ENCODE measurements around the gene TSPO2. TPM values are rescaled to one million over a fixed set of nuclear protein-coding genes. Genes with fewer than 3 reads are reported as not detected.

Gene TSPO2
- total RNA-seq, 2 donors from 2014 or later = not detected

DNA sequence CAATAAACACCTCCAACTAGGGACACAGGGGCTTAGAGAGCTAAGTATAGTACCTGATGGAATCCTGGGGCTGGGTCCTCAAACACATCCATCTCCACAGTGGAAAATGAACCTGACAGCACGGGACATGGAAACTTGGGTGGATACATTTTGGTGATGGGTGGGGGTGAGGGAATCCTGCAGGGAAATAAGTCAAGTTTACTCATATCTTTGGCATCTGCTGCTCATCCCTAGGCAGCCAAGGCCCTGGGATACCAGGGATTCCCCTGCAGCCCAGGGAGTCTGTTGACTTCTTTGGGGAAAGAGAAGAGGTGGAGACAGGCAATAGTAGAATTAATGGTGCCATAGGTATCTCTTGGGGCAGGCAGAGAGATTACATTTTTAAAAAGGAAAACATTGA lies 17.3 kb downstream of the TSPO2 start:
- H3K27ac ChIP-seq = no peak overlapping the region
- H3K27me3 ChIP-seq = no peaks in the 10 kb centered on the region
- H3K4me1 ChIP-seq = peaks cover 5% of the 10 kb centered on the region
- no peaks in the 10 kb centered on the region for H3K36me3 ChIP-seq
- H3K4me3 ChIP-seq = no peak overlapping the region
- TF ChIP-seq, protein P1, sequence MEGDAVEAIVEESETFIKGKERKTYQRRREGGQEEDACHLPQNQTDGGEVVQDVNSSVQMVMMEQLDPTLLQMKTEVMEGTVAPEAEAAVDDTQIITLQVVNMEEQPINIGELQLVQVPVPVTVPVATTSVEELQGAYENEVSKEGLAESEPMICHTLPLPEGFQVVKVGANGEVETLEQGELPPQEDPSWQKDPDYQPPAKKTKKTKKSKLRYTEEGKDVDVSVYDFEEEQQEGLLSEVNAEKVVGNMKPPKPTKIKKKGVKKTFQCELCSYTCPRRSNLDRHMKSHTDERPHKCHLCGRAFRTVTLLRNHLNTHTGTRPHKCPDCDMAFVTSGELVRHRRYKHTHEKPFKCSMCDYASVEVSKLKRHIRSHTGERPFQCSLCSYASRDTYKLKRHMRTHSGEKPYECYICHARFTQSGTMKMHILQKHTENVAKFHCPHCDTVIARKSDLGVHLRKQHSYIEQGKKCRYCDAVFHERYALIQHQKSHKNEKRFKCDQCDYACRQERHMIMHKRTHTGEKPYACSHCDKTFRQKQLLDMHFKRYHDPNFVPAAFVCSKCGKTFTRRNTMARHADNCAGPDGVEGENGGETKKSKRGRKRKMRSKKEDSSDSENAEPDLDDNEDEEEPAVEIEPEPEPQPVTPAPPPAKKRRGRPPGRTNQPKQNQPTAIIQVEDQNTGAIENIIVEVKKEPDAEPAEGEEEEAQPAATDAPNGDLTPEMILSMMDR (IDR thresholded peaks at IDR 0.05) = no peak
- no peaks in the 10 kb centered on the region for H3K9me3 ChIP-seq
- intact Hi-C loops (cut with DNase I) = no loop called here
- no peak for DNase-seq
- no peak overlapping the region for H3K9ac ChIP-seq (ENCODE audit: low read depth in 2 of 2, low read length in 2 of 2)

DNA sequence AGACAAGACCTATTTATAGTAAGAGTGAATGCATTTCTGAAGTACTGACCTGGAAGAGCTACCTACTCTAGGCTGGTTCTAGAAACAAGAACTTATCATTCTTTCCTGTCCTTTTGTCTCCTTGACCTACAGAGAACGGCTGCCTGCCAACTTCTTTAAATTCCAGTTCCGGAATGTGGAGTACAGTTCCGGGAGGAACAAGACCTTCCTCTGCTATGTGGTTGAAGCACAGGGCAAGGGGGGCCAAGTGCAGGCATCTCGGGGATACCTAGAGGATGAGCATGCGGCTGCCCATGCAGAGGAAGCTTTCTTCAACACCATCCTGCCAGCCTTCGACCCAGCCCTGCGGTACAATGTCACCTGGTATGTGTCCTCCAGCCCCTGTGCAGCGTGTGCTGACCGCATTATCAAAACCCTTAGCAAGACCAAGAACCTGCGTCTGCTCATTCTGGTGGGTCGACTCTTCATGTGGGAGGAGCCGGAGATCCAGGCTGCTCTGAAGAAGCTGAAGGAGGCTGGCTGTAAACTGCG lies 19.0 kb downstream of the TSPO2 start:
- no peaks in the 10 kb centered on the region for H3K36me3 ChIP-seq
- H3K4me1 ChIP-seq = peaks cover 11% of the 10 kb centered on the region
- H3K9me3 ChIP-seq = no peaks in the 10 kb centered on the region
- H3K27me3 ChIP-seq = no peaks in the 10 kb centered on the region
- no peak overlapping the region for H3K27ac ChIP-seq
- intact Hi-C loops (cut with DNase I) = no loop called here
- TF ChIP-seq, protein P1 (IDR thresholded peaks at IDR 0.05) = no peak
- DNase-seq = no peak
- no peak overlapping the region for H3K9ac ChIP-seq (ENCODE audit: low read depth in 2 of 2, low read length in 2 of 2)
- H3K4me3 ChIP-seq = no peak overlapping the region

DNA sequence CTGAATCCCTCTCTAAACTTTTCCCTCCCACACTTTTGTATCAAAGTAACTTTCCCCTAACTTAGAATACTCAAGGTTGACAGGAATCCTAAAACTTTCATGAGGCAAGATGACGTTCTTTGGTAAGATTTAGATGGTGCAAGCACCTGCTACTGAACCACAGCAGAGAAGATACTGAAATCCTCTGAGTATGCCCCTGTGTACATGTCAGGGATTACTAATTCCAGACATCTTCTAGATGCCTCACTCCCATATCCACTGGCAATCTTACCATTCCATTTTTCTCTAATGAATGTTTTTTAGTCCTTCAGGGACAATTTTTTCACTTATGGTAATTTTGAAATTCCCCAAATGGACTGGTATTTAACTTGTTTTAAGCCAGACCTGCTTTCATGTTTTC lies 19.8 kb downstream of the TSPO2 start:
- intact Hi-C loops (cut with DNase I) = no loop called here
- Histone ChIP-seq H3K27ac (no peak overlapping the region), H3K4me3 (no peak overlapping the region), H3K36me3 (no peaks in the 10 kb centered on the region), H3K4me1 (peaks cover 18% of the 10 kb centered on the region), H3K9me3 (no peaks in the 10 kb centered on the region), H3K9ac (ENCODE audit: low read depth in 2 of 2, low read length in 2 of 2) (no peak overlapping the region), H3K27me3 (no peaks in the 10 kb centered on the region)
- TF ChIP-seq, protein P1 (IDR thresholded peaks at IDR 0.05) = no peak
- no peak for DNase-seq

DNA sequence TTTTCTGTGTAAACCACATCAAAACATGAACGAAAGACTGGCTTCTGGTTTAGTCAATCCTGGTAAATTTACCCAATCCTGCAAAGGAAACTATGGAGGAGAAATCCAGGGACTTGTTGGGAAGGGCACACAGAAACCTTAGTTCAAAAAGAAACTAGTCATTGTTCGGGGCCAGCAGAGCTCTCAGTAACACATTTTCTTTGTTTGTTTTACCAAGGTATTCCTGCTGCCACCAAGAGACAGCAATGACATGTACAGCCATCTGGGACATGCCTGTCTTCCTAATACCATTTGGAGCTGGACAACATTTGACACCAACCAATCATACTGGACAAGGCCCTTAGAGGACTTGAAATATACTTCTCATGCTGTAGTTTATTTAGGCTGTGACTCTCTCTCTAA lies 21.6 kb downstream of the TSPO2 start:
- Histone ChIP-seq H3K36me3 (no peaks in the 10 kb centered on the region), H3K4me1 (peaks cover 14% of the 10 kb centered on the region), H3K27ac (peak overlapping the region; percentile 76), H3K4me3 (no peak overlapping the region), H3K9me3 (no peaks in the 10 kb centered on the region), H3K9ac (ENCODE audit: low read depth in 2 of 2, low read length in 2 of 2) (peak overlapping the region in 1 of 2 donors; percentile 42), H3K27me3 (no peaks in the 10 kb centered on the region)
- DNase-seq = no peak
- TF ChIP-seq, protein P1 (IDR thresholded peaks at IDR 0.05) = no peak
- intact Hi-C loops (cut with DNase I) = no loop called here

DNA sequence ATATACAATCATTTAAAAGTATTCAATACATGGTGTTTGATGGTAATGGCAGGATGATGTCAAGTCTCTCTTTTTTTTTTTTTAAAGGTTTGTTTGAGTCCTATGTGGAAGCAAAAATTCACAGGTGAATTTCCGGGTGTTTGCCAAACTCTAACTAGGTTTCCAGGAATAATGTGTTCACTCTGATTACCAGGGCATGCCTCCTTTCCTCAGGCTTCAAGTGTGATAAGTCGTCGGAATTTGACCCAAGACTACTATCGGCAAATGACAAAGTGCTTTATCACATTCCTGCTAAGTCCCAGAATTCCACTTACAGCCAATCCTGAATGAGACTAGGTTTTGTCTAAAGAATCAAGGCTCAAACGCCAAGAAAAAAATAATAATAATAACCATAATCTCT lies 22.6 kb downstream of the TSPO2 start:
- H3K36me3 ChIP-seq = no peaks in the 10 kb centered on the region
- H3K9me3 ChIP-seq = no peaks in the 10 kb centered on the region
- H3K27me3 ChIP-seq = no peaks in the 10 kb centered on the region
- H3K27ac ChIP-seq = peak overlapping the region; percentile 76
- no peak overlapping the region for H3K4me3 ChIP-seq
- no peak overlapping the region for H3K9ac ChIP-seq (ENCODE audit: low read depth in 2 of 2, low read length in 2 of 2)
- peak; percentile 54 for DNase-seq
- peaks cover 13% of the 10 kb centered on the region for H3K4me1 ChIP-seq
- TF ChIP-seq, protein P1 (IDR thresholded peaks at IDR 0.05) = no peak
- intact Hi-C loops (cut with DNase I) = loop anchor here (5.0 kb wide), 2 partner anchors 58 to 168 kb away; no protein-coding TSS in a partner anchor

Data from colonic mucosa (tissue), 4 donors.